Measurements from ENCODE around the gene FFAR1.

FFAR1 gene

GRCh38 chr19:35302446-35302845, 45.3 kb upstream of the FFAR1 start:
- Histone ChIP-seq H3K27me3 (replicated peaks; ENCODE audit: insufficient read depth, low read length) (peaks cover 33% of the 10 kb centered on the region), H3K4me2 (ENCODE audit: low read depth, low read length) (no peak overlapping the region), H3K79me2 (ENCODE audit: low read length) (no peaks in the 10 kb centered on the region), H3K27ac (ENCODE audit: low read length) (no peak overlapping the region), H3K9me2 (replicated peaks; ENCODE audit: insufficient read depth, low read length) (no peaks in the 10 kb centered on the region), H3K36me3 (replicated peaks; ENCODE audit: insufficient read depth, low read length) (no peaks in the 10 kb centered on the region), H2AFZ (ENCODE audit: low read length) (no peak overlapping the region), H3K9me3 (replicated peaks; ENCODE audit: insufficient read depth, low read length) (no peaks in the 10 kb centered on the region), H3K4me3 (ENCODE audit: low read length) (no peak overlapping the region), H3K9ac (ENCODE audit: low read length) (no peak overlapping the region), H3K4me1 (ENCODE audit: low read length) (0 out of 2 replicates have a peak, but pooled peaks cover under 1% of the 10 kb centered on the region), H4K20me1 (ENCODE audit: insufficient read depth, low read length) (no peaks in the 10 kb centered on the region), H3F3A (ENCODE audit: insufficient read depth, low read length) (no peaks in the 10 kb centered on the region)
- TF ChIP-seq, protein P1, sequence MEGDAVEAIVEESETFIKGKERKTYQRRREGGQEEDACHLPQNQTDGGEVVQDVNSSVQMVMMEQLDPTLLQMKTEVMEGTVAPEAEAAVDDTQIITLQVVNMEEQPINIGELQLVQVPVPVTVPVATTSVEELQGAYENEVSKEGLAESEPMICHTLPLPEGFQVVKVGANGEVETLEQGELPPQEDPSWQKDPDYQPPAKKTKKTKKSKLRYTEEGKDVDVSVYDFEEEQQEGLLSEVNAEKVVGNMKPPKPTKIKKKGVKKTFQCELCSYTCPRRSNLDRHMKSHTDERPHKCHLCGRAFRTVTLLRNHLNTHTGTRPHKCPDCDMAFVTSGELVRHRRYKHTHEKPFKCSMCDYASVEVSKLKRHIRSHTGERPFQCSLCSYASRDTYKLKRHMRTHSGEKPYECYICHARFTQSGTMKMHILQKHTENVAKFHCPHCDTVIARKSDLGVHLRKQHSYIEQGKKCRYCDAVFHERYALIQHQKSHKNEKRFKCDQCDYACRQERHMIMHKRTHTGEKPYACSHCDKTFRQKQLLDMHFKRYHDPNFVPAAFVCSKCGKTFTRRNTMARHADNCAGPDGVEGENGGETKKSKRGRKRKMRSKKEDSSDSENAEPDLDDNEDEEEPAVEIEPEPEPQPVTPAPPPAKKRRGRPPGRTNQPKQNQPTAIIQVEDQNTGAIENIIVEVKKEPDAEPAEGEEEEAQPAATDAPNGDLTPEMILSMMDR (IDR thresholded peaks at IDR 0.05; ENCODE audit: low read length): no peak
- TF ChIP-seq EZH2 (optimal IDR thresholded peaks at IDR 0.05; ENCODE audit: low read depth, low read length): no peak
- no peak for TF ChIP-seq EZH2phosphoT487 (IDR thresholded peaks at IDR 0.05; ENCODE audit: low read length)
- DNase-seq: no peak

DNA sequence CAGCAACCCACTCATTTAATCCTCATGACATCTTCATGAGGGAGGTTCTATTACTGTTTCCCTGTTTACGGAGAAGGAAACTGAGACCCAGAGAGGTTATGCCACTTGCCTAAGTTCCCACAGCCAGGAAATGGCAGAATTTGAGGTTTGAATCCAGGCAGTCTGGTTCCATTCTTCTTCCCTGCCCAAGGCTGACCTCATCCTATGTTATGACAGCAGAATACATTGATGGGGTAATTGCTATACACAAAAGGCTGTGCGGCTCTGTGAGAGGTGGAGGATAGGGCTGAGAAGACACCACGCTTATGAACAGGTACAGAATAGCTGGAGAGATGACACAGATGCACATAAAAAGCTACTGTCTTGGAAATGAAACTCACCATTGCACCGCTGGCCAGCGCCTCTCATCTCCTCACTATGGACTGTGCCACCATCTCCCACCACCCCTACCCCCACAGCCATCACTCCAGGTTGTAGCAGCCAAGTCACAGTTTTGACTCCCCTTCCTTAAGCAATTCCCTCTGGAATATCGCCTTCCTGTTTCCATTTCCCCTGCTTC, 44.3 kb upstream of the FFAR1 start:
- H3K4me2 ChIP-seq (ENCODE audit: low read depth, low read length): no peak overlapping the region
- no peaks in the 10 kb centered on the region for H3K9me2 ChIP-seq (replicated peaks; ENCODE audit: insufficient read depth, low read length)
- no peaks in the 10 kb centered on the region for H3K4me1 ChIP-seq (ENCODE audit: low read length)
- H3K79me2 ChIP-seq (ENCODE audit: low read length): no peaks in the 10 kb centered on the region
- TF ChIP-seq EZH2phosphoT487 (IDR thresholded peaks at IDR 0.05; ENCODE audit: low read length): no peak
- no peak for TF ChIP-seq EZH2 (optimal IDR thresholded peaks at IDR 0.05; ENCODE audit: low read depth, low read length)
- TF ChIP-seq, protein P1 (IDR thresholded peaks at IDR 0.05; ENCODE audit: low read length): no peak
- DNase-seq: no peak
- no peaks in the 10 kb centered on the region for H4K20me1 ChIP-seq (ENCODE audit: insufficient read depth, low read length)
- H2AFZ ChIP-seq (ENCODE audit: low read length): no peak overlapping the region
- no peaks in the 10 kb centered on the region for H3K36me3 ChIP-seq (replicated peaks; ENCODE audit: insufficient read depth, low read length)
- no peak overlapping the region for H3K9ac ChIP-seq (ENCODE audit: low read length)
- no peak overlapping the region for H3K27ac ChIP-seq (ENCODE audit: low read length)
- no peaks in the 10 kb centered on the region for H3F3A ChIP-seq (ENCODE audit: insufficient read depth, low read length)
- H3K9me3 ChIP-seq (replicated peaks; ENCODE audit: insufficient read depth, low read length): no peaks in the 10 kb centered on the region
- H3K4me3 ChIP-seq (ENCODE audit: low read length): no peak overlapping the region
- H3K27me3 ChIP-seq (replicated peaks; ENCODE audit: insufficient read depth, low read length): peaks cover 35% of the 10 kb centered on the region

DNA sequence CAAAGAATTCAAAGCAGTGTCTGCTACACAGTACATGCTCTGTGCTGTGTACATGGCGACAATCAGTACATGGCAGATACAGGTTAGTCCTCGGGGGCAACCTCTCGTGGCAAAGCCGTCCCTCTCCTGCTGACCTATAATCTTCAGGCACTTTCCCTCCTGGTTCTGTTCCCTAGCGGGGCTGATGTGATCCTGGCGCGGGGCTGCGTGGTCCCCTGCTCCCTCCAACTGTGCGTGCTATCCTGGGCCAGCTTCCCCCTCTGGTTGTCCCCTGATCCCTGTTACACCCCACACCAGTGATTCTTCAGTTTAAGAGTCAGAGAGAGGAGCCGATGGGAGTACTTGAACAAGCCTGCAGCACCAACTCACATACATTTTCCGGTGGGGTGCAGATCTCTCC, 43.7 kb upstream of the FFAR1 start:
- Histone ChIP-seq H2AFZ (ENCODE audit: low read length) (no peak overlapping the region), H3K9ac (ENCODE audit: low read length) (no peak overlapping the region), H3K27ac (ENCODE audit: low read length) (no peak overlapping the region), H3K4me2 (ENCODE audit: low read depth, low read length) (no peak overlapping the region), H3K9me2 (replicated peaks; ENCODE audit: insufficient read depth, low read length) (no peaks in the 10 kb centered on the region), H3F3A (ENCODE audit: insufficient read depth, low read length) (no peaks in the 10 kb centered on the region), H3K79me2 (ENCODE audit: low read length) (no peaks in the 10 kb centered on the region), H3K36me3 (replicated peaks; ENCODE audit: insufficient read depth, low read length) (no peaks in the 10 kb centered on the region), H4K20me1 (ENCODE audit: insufficient read depth, low read length) (no peaks in the 10 kb centered on the region), H3K4me3 (ENCODE audit: low read length) (no peak overlapping the region), H3K4me1 (ENCODE audit: low read length) (no peaks in the 10 kb centered on the region), H3K27me3 (replicated peaks; ENCODE audit: insufficient read depth, low read length) (peaks cover 41% of the 10 kb centered on the region), H3K9me3 (replicated peaks; ENCODE audit: insufficient read depth, low read length) (no peaks in the 10 kb centered on the region)
- no peak for TF ChIP-seq EZH2 (optimal IDR thresholded peaks at IDR 0.05; ENCODE audit: low read depth, low read length)
- DNase-seq: no peak

GRCh38 chr19:35305181-35305580, 42.5 kb upstream of the FFAR1 start:
- Histone ChIP-seq H3K27ac (ENCODE audit: low read length) (no peak overlapping the region), H3K79me2 (ENCODE audit: low read length) (no peaks in the 10 kb centered on the region), H2AFZ (ENCODE audit: low read length) (no peak overlapping the region), H3K27me3 (replicated peaks; ENCODE audit: insufficient read depth, low read length) (peaks cover 52% of the 10 kb centered on the region), H3K4me3 (ENCODE audit: low read length) (no peak overlapping the region), H3K36me3 (replicated peaks; ENCODE audit: insufficient read depth, low read length) (no peaks in the 10 kb centered on the region), H3K9me3 (replicated peaks; ENCODE audit: insufficient read depth, low read length) (no peaks in the 10 kb centered on the region), H3K4me1 (ENCODE audit: low read length) (no peaks in the 10 kb centered on the region), H3K4me2 (ENCODE audit: low read depth, low read length) (no peak overlapping the region), H3K9me2 (replicated peaks; ENCODE audit: insufficient read depth, low read length) (no peaks in the 10 kb centered on the region), H4K20me1 (ENCODE audit: insufficient read depth, low read length) (no peaks in the 10 kb centered on the region), H3F3A (ENCODE audit: insufficient read depth, low read length) (no peaks in the 10 kb centered on the region), H3K9ac (ENCODE audit: low read length) (no peak overlapping the region)
- no peak for DNase-seq
- TF ChIP-seq, protein P1 (IDR thresholded peaks at IDR 0.05; ENCODE audit: low read length): no peak
- TF ChIP-seq EZH2 (optimal IDR thresholded peaks at IDR 0.05; ENCODE audit: low read depth, low read length) (no peak), EZH2phosphoT487 (IDR thresholded peaks at IDR 0.05; ENCODE audit: low read length) (no peak)
